ENCODE results near the gene ZNRF1. TPM values are rescaled to one million over a fixed set of nuclear protein-coding genes. Genes with fewer than 3 reads are reported as not detected.

ZNRF1 gene
- total and polyA plus RNA-seq, 2 of the 13 experiments (the other 11 are each of a cell fraction or from before 2014, with no cell fraction given) = 43.9 to 58.7 TPM

DNA sequence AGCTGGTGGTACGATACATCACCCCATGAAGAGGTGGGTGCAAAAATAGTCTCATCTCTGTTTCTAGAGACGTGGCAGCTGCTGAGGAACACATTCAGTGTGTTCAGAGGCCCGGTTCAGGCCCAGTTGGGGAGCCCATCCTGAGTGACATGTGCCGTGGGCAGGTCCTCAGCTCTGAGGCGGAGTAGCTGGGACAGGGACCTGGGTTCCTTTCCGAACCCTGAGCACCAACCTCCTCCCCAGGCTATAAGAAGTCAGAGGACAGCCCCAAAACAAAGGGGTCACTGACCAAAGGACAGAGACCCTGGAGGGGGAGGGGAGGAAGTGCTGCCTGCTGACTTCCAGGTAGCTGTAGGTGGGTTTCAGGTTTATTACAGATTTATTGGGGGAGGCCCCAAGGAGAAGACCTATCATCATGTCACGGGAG lies 112.7 kb downstream of the ZNRF1 start (continued):
- TF ChIP-seq, protein P1, sequence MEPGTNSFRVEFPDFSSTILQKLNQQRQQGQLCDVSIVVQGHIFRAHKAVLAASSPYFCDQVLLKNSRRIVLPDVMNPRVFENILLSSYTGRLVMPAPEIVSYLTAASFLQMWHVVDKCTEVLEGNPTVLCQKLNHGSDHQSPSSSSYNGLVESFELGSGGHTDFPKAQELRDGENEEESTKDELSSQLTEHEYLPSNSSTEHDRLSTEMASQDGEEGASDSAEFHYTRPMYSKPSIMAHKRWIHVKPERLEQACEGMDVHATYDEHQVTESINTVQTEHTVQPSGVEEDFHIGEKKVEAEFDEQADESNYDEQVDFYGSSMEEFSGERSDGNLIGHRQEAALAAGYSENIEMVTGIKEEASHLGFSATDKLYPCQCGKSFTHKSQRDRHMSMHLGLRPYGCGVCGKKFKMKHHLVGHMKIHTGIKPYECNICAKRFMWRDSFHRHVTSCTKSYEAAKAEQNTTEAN (CRISPR knock-in tag; conservative IDR thresholded peaks at IDR 0.05) = 0 out of 2 replicates have a peak, but pooled peaks have one; percentile 4
- TF ChIP-seq, protein P2, sequence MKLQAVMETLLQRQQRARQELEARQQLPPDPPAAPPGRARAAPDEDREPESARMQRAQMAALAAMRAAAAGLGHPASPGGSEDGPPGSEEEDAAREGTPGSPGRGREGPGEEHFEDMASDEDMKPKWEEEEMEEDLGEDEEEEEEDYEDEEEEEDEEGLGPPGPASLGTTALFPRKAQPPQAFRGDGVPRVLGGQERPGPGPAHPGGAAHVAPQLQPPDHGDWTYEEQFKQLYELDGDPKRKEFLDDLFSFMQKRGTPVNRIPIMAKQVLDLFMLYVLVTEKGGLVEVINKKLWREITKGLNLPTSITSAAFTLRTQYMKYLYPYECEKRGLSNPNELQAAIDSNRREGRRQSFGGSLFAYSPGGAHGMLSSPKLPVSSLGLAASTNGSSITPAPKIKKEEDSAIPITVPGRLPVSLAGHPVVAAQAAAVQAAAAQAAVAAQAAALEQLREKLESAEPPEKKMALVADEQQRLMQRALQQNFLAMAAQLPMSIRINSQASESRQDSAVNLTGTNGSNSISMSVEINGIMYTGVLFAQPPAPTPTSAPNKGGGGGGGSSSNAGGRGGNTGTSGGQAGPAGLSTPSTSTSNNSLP (IDR thresholded peaks at IDR 0.05; ENCODE audit: low read depth, low read length) = no peak
- TF ChIP-seq PRPF4 (IDR thresholded peaks at IDR 0.05; ENCODE audit: low read depth, low read length, poor library complexity, severe bottlenecking) (no peak), ZNF350 (CRISPR knock-in tag; IDR thresholded peaks at IDR 0.05; ENCODE audit: borderline replicate concordance, low read depth) (no peak), SP4 (CRISPR knock-in tag; IDR thresholded peaks at IDR 0.05) (no peak), GZF1 (CRISPR knock-in tag; IDR thresholded peaks at IDR 0.05) (no peak), ZNF747 (CRISPR knock-in tag; IDR thresholded peaks at IDR 0.05; ENCODE audit: borderline replicate concordance) (0 out of 2 replicates have a peak, but pooled peaks have one; percentile 11), NFKB2 (CRISPR knock-in tag; IDR thresholded peaks at IDR 0.05; ENCODE audit: borderline replicate concordance) (no peak; the same call in 1 of the 2 replicates), KDM6A (CRISPR knock-in tag; IDR thresholded peaks at IDR 0.05; ENCODE audit: low read depth) (no peak), ZFP82 (CRISPR knock-in tag; IDR thresholded peaks at IDR 0.05; ENCODE audit: borderline replicate concordance) (0 out of 2 replicates have a peak, but pooled peaks have one; percentile 6), POLR2AphosphoS5 (IDR thresholded peaks at IDR 0.05; ENCODE audit: low read depth, low read length) (peak; percentile 7; the same call in 1 of the 2 replicates), SNAPC2 (CRISPR knock-in tag; IDR thresholded peaks at IDR 0.05) (0 out of 2 replicates have a peak, but pooled peaks have one; percentile 16), KAT7 (CRISPR knock-in tag; IDR thresholded peaks at IDR 0.05; ENCODE audit: borderline replicate concordance) (peak; percentile 10; the same call in 1 of the 2 replicates)
- TF ChIP-seq, protein P3, sequence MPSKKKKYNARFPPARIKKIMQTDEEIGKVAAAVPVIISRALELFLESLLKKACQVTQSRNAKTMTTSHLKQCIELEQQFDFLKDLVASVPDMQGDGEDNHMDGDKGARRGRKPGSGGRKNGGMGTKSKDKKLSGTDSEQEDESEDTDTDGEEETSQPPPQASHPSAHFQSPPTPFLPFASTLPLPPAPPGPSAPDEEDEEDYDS (CRISPR knock-in tag; IDR thresholded peaks at IDR 0.05) = peak; percentile 4; the same call in 1 of the 2 replicates
- TF ChIP-seq, protein P4, sequence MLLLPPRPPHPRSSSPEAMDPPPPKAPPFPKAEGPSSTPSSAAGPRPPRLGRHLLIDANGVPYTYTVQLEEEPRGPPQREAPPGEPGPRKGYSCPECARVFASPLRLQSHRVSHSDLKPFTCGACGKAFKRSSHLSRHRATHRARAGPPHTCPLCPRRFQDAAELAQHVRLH (CRISPR knock-in tag; IDR thresholded peaks at IDR 0.05; ENCODE audit: borderline replicate concordance, low read depth) = 0 out of 2 replicates have a peak, but pooled peaks have one; percentile 2
- TF ChIP-seq, protein P5, sequence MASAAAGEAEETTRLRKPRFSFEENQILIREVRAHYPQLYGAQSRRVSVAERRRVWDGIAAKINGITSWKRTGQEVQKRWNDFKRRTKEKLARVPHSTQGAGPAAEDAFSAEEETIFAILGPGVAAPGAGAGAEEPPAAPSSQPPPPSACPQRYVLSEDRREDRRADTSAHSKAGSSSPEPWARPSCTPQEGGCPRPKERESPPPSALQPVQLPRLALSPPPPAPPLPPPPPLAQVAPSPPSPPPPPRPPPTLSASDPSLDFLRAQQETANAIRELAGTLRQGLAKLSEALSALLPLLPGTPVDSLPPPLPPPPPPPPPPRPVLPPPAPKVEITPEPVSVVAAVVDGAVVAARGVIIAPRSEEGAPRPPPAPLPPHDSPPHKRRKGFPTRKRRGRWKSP (CRISPR knock-in tag; IDR thresholded peaks at IDR 0.05) = no peak
- TF ChIP-seq, protein P6, sequence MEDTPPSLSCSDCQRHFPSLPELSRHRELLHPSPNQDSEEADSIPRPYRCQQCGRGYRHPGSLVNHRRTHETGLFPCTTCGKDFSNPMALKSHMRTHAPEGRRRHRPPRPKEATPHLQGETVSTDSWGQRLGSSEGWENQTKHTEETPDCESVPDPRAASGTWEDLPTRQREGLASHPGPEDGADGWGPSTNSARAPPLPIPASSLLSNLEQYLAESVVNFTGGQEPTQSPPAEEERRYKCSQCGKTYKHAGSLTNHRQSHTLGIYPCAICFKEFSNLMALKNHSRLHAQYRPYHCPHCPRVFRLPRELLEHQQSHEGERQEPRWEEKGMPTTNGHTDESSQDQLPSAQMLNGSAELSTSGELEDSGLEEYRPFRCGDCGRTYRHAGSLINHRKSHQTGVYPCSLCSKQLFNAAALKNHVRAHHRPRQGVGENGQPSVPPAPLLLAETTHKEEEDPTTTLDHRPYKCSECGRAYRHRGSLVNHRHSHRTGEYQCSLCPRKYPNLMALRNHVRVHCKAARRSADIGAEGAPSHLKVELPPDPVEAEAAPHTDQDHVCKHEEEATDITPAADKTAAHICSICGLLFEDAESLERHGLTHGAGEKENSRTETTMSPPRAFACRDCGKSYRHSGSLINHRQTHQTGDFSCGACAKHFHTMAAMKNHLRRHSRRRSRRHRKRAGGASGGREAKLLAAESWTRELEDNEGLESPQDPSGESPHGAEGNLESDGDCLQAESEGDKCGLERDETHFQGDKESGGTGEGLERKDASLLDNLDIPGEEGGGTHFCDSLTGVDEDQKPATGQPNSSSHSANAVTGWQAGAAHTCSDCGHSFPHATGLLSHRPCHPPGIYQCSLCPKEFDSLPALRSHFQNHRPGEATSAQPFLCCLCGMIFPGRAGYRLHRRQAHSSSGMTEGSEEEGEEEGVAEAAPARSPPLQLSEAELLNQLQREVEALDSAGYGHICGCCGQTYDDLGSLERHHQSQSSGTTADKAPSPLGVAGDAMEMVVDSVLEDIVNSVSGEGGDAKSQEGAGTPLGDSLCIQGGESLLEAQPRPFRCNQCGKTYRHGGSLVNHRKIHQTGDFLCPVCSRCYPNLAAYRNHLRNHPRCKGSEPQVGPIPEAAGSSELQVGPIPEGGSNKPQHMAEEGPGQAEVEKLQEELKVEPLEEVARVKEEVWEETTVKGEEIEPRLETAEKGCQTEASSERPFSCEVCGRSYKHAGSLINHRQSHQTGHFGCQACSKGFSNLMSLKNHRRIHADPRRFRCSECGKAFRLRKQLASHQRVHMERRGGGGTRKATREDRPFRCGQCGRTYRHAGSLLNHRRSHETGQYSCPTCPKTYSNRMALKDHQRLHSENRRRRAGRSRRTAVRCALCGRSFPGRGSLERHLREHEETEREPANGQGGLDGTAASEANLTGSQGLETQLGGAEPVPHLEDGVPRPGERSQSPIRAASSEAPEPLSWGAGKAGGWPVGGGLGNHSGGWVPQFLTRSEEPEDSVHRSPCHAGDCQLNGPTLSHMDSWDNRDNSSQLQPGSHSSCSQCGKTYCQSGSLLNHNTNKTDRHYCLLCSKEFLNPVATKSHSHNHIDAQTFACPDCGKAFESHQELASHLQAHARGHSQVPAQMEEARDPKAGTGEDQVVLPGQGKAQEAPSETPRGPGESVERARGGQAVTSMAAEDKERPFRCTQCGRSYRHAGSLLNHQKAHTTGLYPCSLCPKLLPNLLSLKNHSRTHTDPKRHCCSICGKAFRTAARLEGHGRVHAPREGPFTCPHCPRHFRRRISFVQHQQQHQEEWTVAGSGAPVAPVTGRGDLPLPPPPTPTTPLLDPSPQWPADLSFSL (CRISPR knock-in tag; IDR thresholded peaks at IDR 0.05) = no peak

All from HepG2 (cell line).